ENCODE results near the gene TEX261. TPM values are rescaled to one million over a fixed set of nuclear protein-coding genes. Genes with fewer than 3 reads are reported as not detected.
"Not testable (repeated sequence)": the region's sequence is repeated elsewhere in the genome, so short reads cannot be mapped to it uniquely, and the experiment has no call there.

TEX261 gene
- total RNA-seq, 4 donors from 2014 or later: 36.1 to 38.7 (median 37.0) TPM

DNA sequence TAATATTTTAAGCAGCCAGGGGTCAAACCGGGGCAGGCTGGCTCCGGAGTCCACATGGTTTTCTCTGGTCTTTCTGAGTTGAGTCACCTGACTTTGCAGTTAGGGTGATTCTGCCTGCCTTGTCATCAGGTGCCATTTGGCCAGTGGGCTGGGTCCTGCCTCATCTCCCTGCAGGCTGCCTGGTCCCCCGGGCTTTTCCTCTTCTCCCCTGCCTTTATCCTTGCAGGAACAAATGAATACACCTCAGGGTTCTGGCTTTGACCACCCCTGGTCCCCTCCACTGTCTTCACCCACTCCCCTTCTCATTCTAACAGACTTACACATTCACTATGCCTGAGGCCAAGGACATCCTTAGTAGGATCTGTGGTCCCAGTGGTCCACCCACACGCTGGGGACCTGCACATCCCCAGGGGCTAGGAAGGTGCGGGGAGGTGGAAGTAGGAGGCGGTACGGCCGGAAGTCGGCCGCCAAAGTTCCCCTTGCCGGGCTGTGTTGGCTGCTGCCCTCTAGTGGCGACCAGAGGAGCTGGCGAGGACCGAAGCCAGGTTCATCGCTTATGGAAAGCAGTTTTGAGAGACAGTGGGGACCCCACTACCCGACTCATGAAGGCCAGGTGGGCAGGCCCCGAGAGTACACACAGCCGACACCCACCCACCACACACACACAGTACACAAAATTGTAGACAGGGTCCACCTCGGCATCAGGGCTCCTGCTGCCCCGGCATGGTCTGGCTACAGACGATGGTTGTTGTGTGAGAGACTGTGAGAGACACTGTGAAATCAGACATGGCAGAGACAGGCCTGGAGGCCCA is 6.3 kb upstream of the TEX261 start:
- H3K27ac ChIP-seq: no peak overlapping the region
- H3K9me3 ChIP-seq: no peaks in the 10 kb centered on the region
- peaks cover 0 to 10% (median 0%) of the 10 kb centered on the region in 4 donors for H3K4me1 ChIP-seq
- TF ChIP-seq, protein P1, sequence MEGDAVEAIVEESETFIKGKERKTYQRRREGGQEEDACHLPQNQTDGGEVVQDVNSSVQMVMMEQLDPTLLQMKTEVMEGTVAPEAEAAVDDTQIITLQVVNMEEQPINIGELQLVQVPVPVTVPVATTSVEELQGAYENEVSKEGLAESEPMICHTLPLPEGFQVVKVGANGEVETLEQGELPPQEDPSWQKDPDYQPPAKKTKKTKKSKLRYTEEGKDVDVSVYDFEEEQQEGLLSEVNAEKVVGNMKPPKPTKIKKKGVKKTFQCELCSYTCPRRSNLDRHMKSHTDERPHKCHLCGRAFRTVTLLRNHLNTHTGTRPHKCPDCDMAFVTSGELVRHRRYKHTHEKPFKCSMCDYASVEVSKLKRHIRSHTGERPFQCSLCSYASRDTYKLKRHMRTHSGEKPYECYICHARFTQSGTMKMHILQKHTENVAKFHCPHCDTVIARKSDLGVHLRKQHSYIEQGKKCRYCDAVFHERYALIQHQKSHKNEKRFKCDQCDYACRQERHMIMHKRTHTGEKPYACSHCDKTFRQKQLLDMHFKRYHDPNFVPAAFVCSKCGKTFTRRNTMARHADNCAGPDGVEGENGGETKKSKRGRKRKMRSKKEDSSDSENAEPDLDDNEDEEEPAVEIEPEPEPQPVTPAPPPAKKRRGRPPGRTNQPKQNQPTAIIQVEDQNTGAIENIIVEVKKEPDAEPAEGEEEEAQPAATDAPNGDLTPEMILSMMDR (IDR thresholded peaks at IDR 0.05): peak; percentile 84 to 99 (median 95)
- TF ChIP-seq POLR2A (IDR thresholded peaks at IDR 0.05): no peak
- DNase-seq (ENCODE audit: low spot score in 2 of 2): peak in 1 of 2 donors; percentile 59
- peak overlapping the region in 2 of 4 donors; percentile 16 to 25 for H3K4me3 ChIP-seq
- no peaks in the 10 kb centered on the region for H3K36me3 ChIP-seq
- WGBS, 2 donors: 28 to 34% methylated on average over 18 to 21 of the region's 21 CpGs
- H3K27me3 ChIP-seq: no peaks in the 10 kb centered on the region

- not testable (repeated sequence) for H3K36me3 ChIP-seq; DNase-seq (ENCODE audit: low spot score in 2 of 2); H3K27me3 ChIP-seq; H3K4me3 ChIP-seq; H3K9me3 ChIP-seq; H3K27ac ChIP-seq
- WGBS, 2 donors: 96 to 97% methylated on average over 10 of the region's 10 CpGs
- peaks cover 0 to 20% (median 0%) of the 10 kb centered on the region in 4 donors for H3K4me1 ChIP-seq
Observed at GRCh38 chr2:70999931-71000330, 5.3 kb upstream of the TEX261 start.

DNA sequence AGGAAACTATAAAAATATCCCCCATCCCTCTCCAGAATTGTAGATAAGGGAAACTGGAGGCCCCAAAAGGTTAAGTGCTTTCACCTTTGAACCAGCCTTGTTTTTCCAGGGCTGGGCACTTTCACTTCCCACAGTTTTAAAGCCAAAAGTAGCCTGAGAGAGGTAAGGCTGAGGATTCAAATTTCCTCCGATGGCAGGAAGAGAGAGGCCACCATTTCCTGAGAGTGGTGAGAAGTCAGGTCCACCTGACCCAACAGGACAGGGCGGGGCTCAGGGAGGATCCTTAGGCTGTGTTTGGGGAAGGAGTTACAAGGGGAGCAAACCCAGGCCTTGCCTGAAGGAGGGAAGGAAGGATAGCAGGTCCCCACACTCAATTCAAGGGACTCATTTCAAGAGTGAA is 4.7 kb upstream of the TEX261 start:
- Histone ChIP-seq H3K4me3 (no peak overlapping the region), H3K27me3 (no peaks in the 10 kb centered on the region), H3K27ac (no peak overlapping the region), H3K9me3 (no peaks in the 10 kb centered on the region), H3K36me3 (no peaks in the 10 kb centered on the region), H3K4me1 (peaks cover 0 to 20% (median 0%) of the 10 kb centered on the region in 4 donors)
- WGBS, 2 donors: 60 to 63% methylated on average over 2 of the region's 2 CpGs
- TF ChIP-seq EP300 (IDR thresholded peaks at IDR 0.05) (no peak), POLR2A (IDR thresholded peaks at IDR 0.05) (no peak)
- TF ChIP-seq, protein P1 (IDR thresholded peaks at IDR 0.05): no peak
- no peak for DNase-seq (ENCODE audit: low spot score in 2 of 2)

DNA sequence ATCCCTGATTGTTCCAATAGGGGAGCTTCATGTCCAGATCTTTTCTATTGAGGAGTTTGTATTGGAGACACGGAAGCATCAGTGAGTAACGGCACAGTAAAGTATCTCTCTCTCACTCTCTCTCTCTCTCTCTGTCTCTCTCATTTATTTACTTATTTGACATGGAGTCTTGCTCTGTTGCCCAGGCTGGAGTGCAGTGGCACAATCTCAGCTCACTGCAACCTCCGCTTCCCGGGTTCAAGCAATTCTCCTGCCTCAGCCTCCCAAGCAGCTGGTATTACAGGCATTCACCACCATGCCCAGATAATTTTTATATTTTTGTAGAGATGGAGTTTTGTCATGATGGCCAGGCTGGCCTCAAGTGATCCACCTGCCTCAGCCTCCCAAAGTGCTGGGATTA is 4.2 kb upstream of the TEX261 start:
- H3K4me3 ChIP-seq; H3K36me3 ChIP-seq; DNase-seq (ENCODE audit: low spot score in 2 of 2); H3K27ac ChIP-seq; H3K27me3 ChIP-seq; H3K9me3 ChIP-seq: not testable (repeated sequence)
- WGBS, 2 donors: 82 to 86% methylated on average over 4 of the region's 4 CpGs
- H3K4me1 ChIP-seq: peaks cover 0 to 23% (median under 1%) of the 10 kb centered on the region in 4 donors

DNA sequence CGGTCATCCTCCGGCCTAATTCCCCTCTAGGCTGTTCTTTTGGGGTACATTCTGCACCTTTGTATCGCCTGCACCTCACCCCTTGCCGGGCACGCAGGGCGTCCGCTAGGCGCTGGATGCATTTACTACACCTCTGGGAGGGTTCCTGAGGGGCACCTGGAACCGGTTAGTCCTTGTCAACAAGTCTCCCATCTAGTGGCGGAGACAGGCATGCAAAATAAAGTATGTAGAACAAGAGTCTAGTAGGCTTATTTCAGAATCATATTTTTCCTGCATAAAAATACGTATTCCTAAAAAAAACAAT is 705 bp upstream of the TEX261 start:
- no peaks in the 10 kb centered on the region for H3K27me3 ChIP-seq
- WGBS, 2 donors: 2 to 3% methylated on average over 11 of the region's 11 CpGs
- TF ChIP-seq, protein P1 (IDR thresholded peaks at IDR 0.05): peak in 3 of 5 experiments; percentile 7 to 33 (median 24)
- no peak for TF ChIP-seq POLR2A (IDR thresholded peaks at IDR 0.05)
- no peak for DNase-seq (ENCODE audit: low spot score in 2 of 2)
- peaks cover 0 to 48% (median 16%) of the 10 kb centered on the region in 4 donors for H3K4me1 ChIP-seq
- H3K27ac ChIP-seq: peak overlapping the region in 3 of 4 donors; percentile 5 to 91 (median 69)
- H3K9me3 ChIP-seq: no peaks in the 10 kb centered on the region
- H3K36me3 ChIP-seq: peaks cover 0 to 19% (median 0%) of the 10 kb centered on the region in 3 donors
- H3K4me3 ChIP-seq: peak overlapping the region; percentile 49 to 97 (median 79)

GRCh38 chr2:70994009-70994698 is 519 bp downstream of the TEX261 start:
- peak overlapping the region; percentile 77 to 97 (median 89) for H3K4me3 ChIP-seq
- no peaks in the 10 kb centered on the region for H3K27me3 ChIP-seq
- no peak for DNase-seq (ENCODE audit: low spot score in 2 of 2)
- peaks cover 0 to 32% (median 9%) of the 10 kb centered on the region in 3 donors for H3K36me3 ChIP-seq
- H3K4me1 ChIP-seq: peaks cover 0 to 54% (median 16%) of the 10 kb centered on the region in 4 donors
- TF ChIP-seq POLR2A (IDR thresholded peaks at IDR 0.05) (no peak), EP300 (IDR thresholded peaks at IDR 0.05) (no peak)
- TF ChIP-seq, protein P1 (IDR thresholded peaks at IDR 0.05): no peak
- H3K9me3 ChIP-seq: no peaks in the 10 kb centered on the region
- 0 to 1% methylated on average over 20 to 45 of the region's 49 CpGs for WGBS, 2 donors
- peak overlapping the region; percentile 84 to 91 (median 90) for H3K27ac ChIP-seq
